Measurements from ENCODE around the gene ERP44.
"Not testable (repeated sequence)": the region's sequence is repeated elsewhere in the genome, so short reads cannot be mapped to it uniquely, and the experiment has no call there.

The ERP44 gene

GRCh38 chr9:99998266-99998665 lies 100.5 kb downstream of the ERP44 start:
- Histone ChIP-seq H3K36me3 (ENCODE audit: insufficient read depth) (no peaks in the 10 kb centered on the region), H2AFZ (ENCODE audit: low read depth) (no peak overlapping the region), H4K20me1 (ENCODE audit: insufficient read depth) (no peaks in the 10 kb centered on the region), H3K79me2 (ENCODE audit: insufficient read depth, low read depth) (no peaks in the 10 kb centered on the region), H3K9ac (no peak overlapping the region), H3K27me3 (ENCODE audit: insufficient read depth, low read depth) (no peaks in the 10 kb centered on the region), H3K4me1 (ENCODE audit: low read depth, poor library complexity, severe bottlenecking) (no peaks in the 10 kb centered on the region), H3K4me2 (no peak overlapping the region), H3K27ac (no peak overlapping the region), H3K4me3 (IDR thresholded peaks at IDR 0.05; ENCODE audit: insufficient read depth, low read depth, low read length) (no peak overlapping the region)
- TF ChIP-seq CTCF (conservative IDR thresholded peaks at IDR 0.05; ENCODE audit: low read depth, low read length): no peak

GRCh38 chr9:99990508-99990907 lies 108.3 kb downstream of the ERP44 start:
- not testable (repeated sequence) for H3K36me3 ChIP-seq (ENCODE audit: insufficient read depth); H2AFZ ChIP-seq (ENCODE audit: low read depth); H4K20me1 ChIP-seq (ENCODE audit: insufficient read depth); H3K4me1 ChIP-seq (ENCODE audit: low read depth, poor library complexity, severe bottlenecking); H3K4me3 ChIP-seq (IDR thresholded peaks at IDR 0.05; ENCODE audit: insufficient read depth, low read depth, low read length); H3K27ac ChIP-seq; H3K9ac ChIP-seq; H3K4me2 ChIP-seq; H3K27me3 ChIP-seq (ENCODE audit: insufficient read depth, low read depth); H3K79me2 ChIP-seq (ENCODE audit: insufficient read depth, low read depth)

DNA sequence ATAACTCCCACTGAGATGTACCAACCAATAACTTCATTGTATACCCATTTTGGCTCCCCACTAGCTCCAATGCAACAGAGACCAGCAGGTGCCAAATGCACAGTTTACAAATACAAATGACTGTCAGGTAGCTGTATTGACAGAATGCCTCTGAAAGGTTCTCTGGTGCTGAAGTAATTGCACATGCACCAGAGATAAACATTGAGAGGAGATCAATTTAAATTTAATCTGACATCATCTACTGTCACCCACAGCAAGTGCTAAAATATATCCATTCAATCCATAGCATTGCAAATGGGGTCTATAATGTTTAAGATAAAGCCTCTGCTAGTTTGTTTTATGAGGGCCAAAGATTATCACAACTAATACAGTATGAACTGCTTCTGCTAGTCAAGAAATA lies 112.2 kb downstream of the ERP44 start:
- Histone ChIP-seq H3K4me2 (no peak overlapping the region), H3K27me3 (ENCODE audit: insufficient read depth, low read depth) (no peaks in the 10 kb centered on the region), H3K79me2 (ENCODE audit: insufficient read depth, low read depth) (no peaks in the 10 kb centered on the region), H3K4me3 (IDR thresholded peaks at IDR 0.05; ENCODE audit: insufficient read depth, low read depth, low read length) (no peak overlapping the region), H3K27ac (no peak overlapping the region), H3K4me1 (ENCODE audit: low read depth, poor library complexity, severe bottlenecking) (no peaks in the 10 kb centered on the region), H3K36me3 (ENCODE audit: insufficient read depth) (no peaks in the 10 kb centered on the region), H2AFZ (ENCODE audit: low read depth) (no peak overlapping the region), H3K9ac (no peak overlapping the region), H4K20me1 (ENCODE audit: insufficient read depth) (0 out of 2 replicates have a peak, but pooled peaks cover 3% of the 10 kb centered on the region)
- TF ChIP-seq CTCF (conservative IDR thresholded peaks at IDR 0.05; ENCODE audit: low read depth, low read length): no peak

DNA sequence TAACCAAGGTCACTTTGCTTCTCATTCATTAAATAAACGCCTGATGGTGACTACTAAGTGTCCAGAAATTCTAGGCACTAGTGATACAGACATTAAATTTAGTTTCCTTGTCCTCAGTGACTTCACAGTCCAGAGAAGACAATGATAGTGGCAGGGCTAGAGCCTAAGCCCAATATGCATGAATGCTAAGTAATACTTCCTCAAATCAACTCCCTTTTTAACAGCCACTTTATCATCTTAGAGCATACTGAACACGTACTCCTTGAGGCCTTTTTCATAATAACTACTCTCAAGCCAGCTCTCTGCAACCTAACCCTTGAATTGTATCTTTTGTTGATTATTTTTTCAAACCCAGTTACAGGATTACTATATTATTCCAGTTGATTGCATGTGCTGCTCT lies 118.2 kb downstream of the ERP44 start:
- H3K27ac ChIP-seq: no peak overlapping the region
- no peaks in the 10 kb centered on the region for H3K79me2 ChIP-seq (ENCODE audit: insufficient read depth, low read depth)
- H3K36me3 ChIP-seq (ENCODE audit: insufficient read depth): no peaks in the 10 kb centered on the region
- 0 out of 2 replicates have a peak, but pooled peaks cover 3% of the 10 kb centered on the region for H4K20me1 ChIP-seq (ENCODE audit: insufficient read depth)
- no peaks in the 10 kb centered on the region for H3K4me1 ChIP-seq (ENCODE audit: low read depth, poor library complexity, severe bottlenecking)
- H3K4me2 ChIP-seq: no peak overlapping the region
- TF ChIP-seq CTCF (conservative IDR thresholded peaks at IDR 0.05; ENCODE audit: low read depth, low read length): no peak
- no peaks in the 10 kb centered on the region for H3K27me3 ChIP-seq (ENCODE audit: insufficient read depth, low read depth)
- H3K4me3 ChIP-seq (IDR thresholded peaks at IDR 0.05; ENCODE audit: insufficient read depth, low read depth, low read length): no peak overlapping the region
- no peak overlapping the region for H2AFZ ChIP-seq (ENCODE audit: low read depth)
- H3K9ac ChIP-seq: no peak overlapping the region

GRCh38 chr9:99978221-99978620 lies 120.6 kb downstream of the ERP44 start:
- Histone ChIP-seq H3K27ac (no peak overlapping the region), H4K20me1 (ENCODE audit: insufficient read depth) (no peaks in the 10 kb centered on the region), H3K4me2 (no peak overlapping the region), H3K4me1 (ENCODE audit: low read depth, poor library complexity, severe bottlenecking) (no peaks in the 10 kb centered on the region), H3K9ac (no peak overlapping the region), H3K27me3 (ENCODE audit: insufficient read depth, low read depth) (no peaks in the 10 kb centered on the region), H3K36me3 (ENCODE audit: insufficient read depth) (no peaks in the 10 kb centered on the region), H3K79me2 (ENCODE audit: insufficient read depth, low read depth) (no peaks in the 10 kb centered on the region), H3K4me3 (IDR thresholded peaks at IDR 0.05; ENCODE audit: insufficient read depth, low read depth, low read length) (no peak overlapping the region), H2AFZ (ENCODE audit: low read depth) (no peak overlapping the region)
- no peak for TF ChIP-seq CTCF (conservative IDR thresholded peaks at IDR 0.05; ENCODE audit: low read depth, low read length)
